AG09309 (cell line): Measurements from ENCODE around the gene UST.

Experiments
- DNase-seq: peaks from one replicate; pipeline ENCODE4 v3.0.0-alpha.2; 2010; ENCODE audit warnings: low read depth
- H3K4me3 ChIP-seq: 2 replicates; pipeline ENCODE4 v1.5.1; 2011; ENCODE audit warnings: mild to moderate bottlenecking, low read depth, low read length, moderate library complexity; ENCODE audit not compliant: control insufficient read depth
- CTCF ChIP-seq: IDR thresholded peaks from 2 replicates; pipeline ENCODE4 v1.5.1; 2011; ENCODE audit warnings: mild to moderate bottlenecking, low read depth, low read length, inconsistent platforms; ENCODE audit not compliant: insufficient read depth, control insufficient read depth; ENCODE audit errors: missing control alignments

The UST gene

GRCh38 chr6:149080511-149080910 lies 333.7 kb downstream of the UST start:
- no peak for TF ChIP-seq CTCF

GRCh38 chr6:149081281-149081680 lies 334.5 kb downstream of the UST start:
- DNase-seq = no peak
- no peak overlapping the region for H3K4me3 ChIP-seq
- TF ChIP-seq CTCF = no peak

More at GRCh38 chr6:149080511-149080910, 333.7 kb downstream of the UST start:
- H3K4me3 ChIP-seq = no peak overlapping the region
- DNase-seq = peak; percentile 48

GRCh38 chr6:149082320-149082719 lies 335.5 kb downstream of the UST start:
- DNase-seq = peak; percentile 38
- peak; percentile 78 for TF ChIP-seq CTCF
- H3K4me3 ChIP-seq = no peak overlapping the region

- DNase-seq = no peak
- no peak for TF ChIP-seq CTCF
Observed at GRCh38 chr6:149084026-149084425, 337.2 kb downstream of the UST start.

GRCh38 chr6:149084808-149085556 lies 338.2 kb downstream of the UST start:
- no peak for TF ChIP-seq CTCF
- no peak overlapping the region for H3K4me3 ChIP-seq
- DNase-seq = no peak

More at GRCh38 chr6:149084026-149084425, 337.2 kb downstream of the UST start:
- no peak overlapping the region for H3K4me3 ChIP-seq

GRCh38 chr6:149085557-149085938 lies 338.7 kb downstream of the UST start:
- DNase-seq = no peak
- no peak overlapping the region for H3K4me3 ChIP-seq
- TF ChIP-seq CTCF = no peak

- DNase-seq = no peak
- H3K4me3 ChIP-seq = no peak overlapping the region
- TF ChIP-seq CTCF = no peak
Observed at GRCh38 chr6:149086363-149086762, 339.5 kb downstream of the UST start.
